Large intestine (tissue), 3 donors: ENCODE measurements around the gene CNGA3. TPM values are rescaled to one million over a fixed set of nuclear protein-coding genes. Genes with fewer than 3 reads are reported as not detected.
"Not testable (repeated sequence)": the region's sequence is repeated elsewhere in the genome, so short reads cannot be mapped to it uniquely, and the experiment has no call there.

Source experiments
- DNase-seq, 2 donors: peaks; one replicate each; pipeline versions ENCODE4 v3.0.0 to v3.0.0-alpha.2; 2013
- H3K27ac ChIP-seq: one replicate; pipeline ENCODE4 v1.5.1; 2013; ENCODE audit warnings: low read length
- H3K27me3 ChIP-seq: 2 replicates; pipeline ENCODE4 v1.6.1; 2013; ENCODE audit warnings: low read length; ENCODE audit not compliant: control insufficient read depth, insufficient read depth
- H3K36me3 ChIP-seq: 2 replicates; pipeline ENCODE4 v1.6.1; 2013; ENCODE audit warnings: low read length; ENCODE audit not compliant: control insufficient read depth, insufficient read depth
- H3K4me1 ChIP-seq: one replicate; pipeline ENCODE4 v1.6.1; 2013; ENCODE audit warnings: low read length; ENCODE audit not compliant: control insufficient read depth, insufficient read depth
- H3K4me3 ChIP-seq: one replicate; pipeline ENCODE4 v1.5.1; 2013; ENCODE audit warnings: low read length
- H3K9me3 ChIP-seq: one replicate; pipeline ENCODE4 v1.6.1; 2013; ENCODE audit warnings: mild to moderate bottlenecking, low read depth, low read length, moderate library complexity; ENCODE audit not compliant: control insufficient read depth
- WGBS: methylation state at CpG from one replicate; pipeline ENCODE4 v1.1.5; 2013; ENCODE audit warnings: low lambda C conversion rate; ENCODE audit not compliant: insufficient coverage; 5-methylcytosine and 5-hydroxymethylcytosine counted together
- polyA plus RNA-seq: library from polyadenylated mRNA; unstranded; fragments of 120-200 nt; gene quantifications from one replicate; pipeline ENCODE4 v1.2.1, GENCODE V29; 2013

CNGA3 gene
- polyA plus RNA-seq, 1 donor: 2.3 TPM

DNA sequence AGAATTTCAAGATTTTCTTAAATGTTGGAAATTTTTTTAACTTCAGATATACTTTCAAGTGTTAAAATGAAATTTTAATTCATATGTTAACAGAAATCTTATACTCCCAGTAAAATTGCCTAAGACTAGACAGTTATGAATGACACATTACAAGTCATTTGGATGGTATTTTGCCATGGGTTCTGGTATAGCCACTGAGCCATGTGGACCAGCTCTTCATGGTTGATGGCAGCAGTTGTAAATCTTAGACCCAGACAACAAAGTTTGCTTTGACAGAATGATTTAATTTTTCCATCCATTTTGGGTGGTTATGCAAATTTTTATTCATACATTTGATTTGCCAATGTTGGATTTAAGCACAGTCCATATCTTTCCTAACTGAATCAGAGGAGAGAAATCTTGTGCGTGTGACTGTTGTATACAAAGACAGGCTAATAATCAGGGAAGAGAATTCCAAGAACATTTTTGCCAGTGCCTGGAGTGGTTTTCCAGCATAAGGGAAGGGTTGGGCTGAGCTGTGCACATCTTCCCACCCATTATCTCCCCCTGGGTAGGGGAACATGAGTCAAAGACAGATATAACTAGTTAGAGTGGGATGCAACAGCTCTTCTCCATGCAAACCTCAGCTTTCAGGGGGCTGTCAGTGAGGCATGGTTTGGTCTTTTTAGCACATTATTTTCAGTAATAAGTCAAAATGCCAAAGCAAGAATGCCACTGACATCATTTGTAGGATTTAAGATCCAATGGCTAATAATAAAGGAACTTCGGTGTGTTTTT, 70.3 kb downstream of the CNGA3 start:
- WGBS: 60% methylated on average over 1 of the region's 2 CpGs
- Histone ChIP-seq H3K27ac (no peak overlapping the region), H3K4me1 (no peaks in the 10 kb centered on the region), H3K27me3 (no peaks in the 10 kb centered on the region), H3K9me3 (no peaks in the 10 kb centered on the region), H3K4me3 (no peak overlapping the region), H3K36me3 (no peaks in the 10 kb centered on the region)
- no peak for DNase-seq

DNA sequence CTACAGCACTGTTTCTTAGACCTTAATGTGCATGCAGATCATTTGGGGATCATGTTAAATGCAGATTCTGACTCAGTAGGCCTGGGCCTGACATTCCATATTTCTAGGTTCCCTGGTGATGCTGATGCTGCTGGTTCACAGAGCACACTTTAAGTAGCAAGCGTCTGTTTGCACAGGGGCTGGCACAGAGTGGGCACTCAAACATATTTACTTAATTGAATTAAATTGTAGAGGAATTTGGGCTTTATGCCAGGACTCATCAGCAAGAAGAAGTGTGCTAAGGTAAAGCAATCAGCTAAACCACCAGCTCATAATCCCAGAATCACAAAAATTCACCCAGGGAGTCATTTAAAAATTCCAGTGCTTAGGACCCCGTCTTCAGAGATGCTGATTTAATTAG, 73.3 kb downstream of the CNGA3 start:
- H3K9me3 ChIP-seq: no peaks in the 10 kb centered on the region
- no peak for DNase-seq
- no peak overlapping the region for H3K27ac ChIP-seq
- WGBS: no CpG with 5 or more reads among the region's 2 CpGs
- H3K36me3 ChIP-seq: no peaks in the 10 kb centered on the region
- H3K4me3 ChIP-seq: no peak overlapping the region
- H3K4me1 ChIP-seq: no peaks in the 10 kb centered on the region
- H3K27me3 ChIP-seq: no peaks in the 10 kb centered on the region

DNA sequence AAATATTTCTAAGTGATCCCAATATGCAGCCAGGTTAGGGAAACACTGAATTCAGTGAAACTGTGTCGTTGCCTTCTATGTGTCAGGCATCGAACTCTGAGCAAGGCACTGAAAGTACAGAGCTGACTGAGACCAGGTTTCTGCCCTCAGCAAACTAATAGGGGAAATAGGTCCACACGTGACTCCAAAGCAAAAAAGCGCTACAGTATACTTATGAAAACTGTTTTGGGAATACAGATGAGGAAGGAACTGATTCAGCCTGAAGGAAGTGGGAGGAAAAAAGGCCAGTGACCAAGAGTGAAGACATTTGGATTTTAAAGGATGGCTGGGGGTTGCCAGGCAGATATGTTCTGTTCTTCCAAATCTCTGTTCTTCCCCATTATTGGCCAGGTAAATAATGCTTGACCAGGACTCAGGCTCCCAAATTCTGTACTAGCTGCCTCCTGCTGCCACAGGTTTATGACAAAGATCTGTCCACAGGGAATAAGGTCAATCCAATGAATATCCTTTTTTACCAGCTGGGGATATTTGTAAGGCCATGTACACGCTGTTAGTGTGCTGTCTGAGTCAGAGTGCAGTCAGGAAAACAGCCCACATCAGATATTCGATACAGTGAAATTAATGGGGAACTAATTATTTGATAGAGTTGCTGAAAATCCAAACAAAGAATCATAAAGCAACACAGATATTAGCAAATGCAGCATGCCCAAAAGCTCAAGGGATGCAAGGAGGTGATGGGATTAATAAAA, 73.9 kb downstream of the CNGA3 start:
- Histone ChIP-seq H3K27ac (no peak overlapping the region), H3K27me3 (no peaks in the 10 kb centered on the region), H3K9me3 (no peaks in the 10 kb centered on the region), H3K4me3 (no peak overlapping the region), H3K36me3 (no peaks in the 10 kb centered on the region), H3K4me1 (no peaks in the 10 kb centered on the region)
- DNase-seq: no peak
- 94% methylated on average over 2 of the region's 6 CpGs for WGBS

DNA sequence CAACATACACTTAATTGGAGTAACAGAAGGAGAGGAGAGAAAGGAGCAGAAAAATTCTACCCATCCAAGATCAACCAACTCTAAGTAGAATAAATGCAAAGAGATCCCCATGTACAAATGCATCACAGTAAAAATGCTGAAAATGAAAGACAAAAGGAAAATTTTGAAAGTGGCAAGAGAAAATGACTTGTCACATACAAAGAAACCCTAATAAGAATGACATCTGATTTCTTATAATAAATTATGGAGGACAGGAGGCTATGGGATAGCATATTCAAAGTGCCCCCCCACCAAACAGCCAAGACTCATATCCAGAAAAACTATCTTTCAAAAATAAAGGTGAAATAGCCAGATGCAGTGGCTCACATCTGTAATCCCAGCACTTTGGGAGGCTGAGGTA, 76.2 kb downstream of the CNGA3 start:
- Histone ChIP-seq H3K27me3 (no peaks in the 10 kb centered on the region), H3K4me3 (no peak overlapping the region), H3K4me1 (no peaks in the 10 kb centered on the region), H3K36me3 (no peaks in the 10 kb centered on the region), H3K9me3 (no peaks in the 10 kb centered on the region), H3K27ac (no peak overlapping the region)
- DNase-seq: no peak

DNA sequence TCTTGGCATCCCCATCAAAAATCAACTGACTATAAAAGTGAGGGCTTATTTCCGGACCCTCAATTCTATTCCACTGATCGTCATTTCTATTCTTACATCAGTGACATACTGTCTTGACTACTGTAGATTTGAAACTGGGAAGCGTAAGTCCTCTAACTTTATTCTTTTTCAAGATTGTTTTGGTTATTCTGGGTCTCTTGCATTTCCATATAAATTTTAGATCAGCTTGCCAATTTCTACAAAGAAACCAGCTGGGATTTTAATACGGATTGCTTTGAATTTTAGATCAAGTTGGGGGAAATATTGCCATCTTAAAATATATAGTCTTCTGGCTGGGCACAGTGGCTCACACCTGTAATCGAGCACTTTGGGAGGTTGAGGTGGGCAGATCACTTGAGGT, 80.5 kb downstream of the CNGA3 start:
- Histone ChIP-seq H3K4me3 (no peak overlapping the region), H3K9me3 (no peaks in the 10 kb centered on the region), H3K27me3 (no peaks in the 10 kb centered on the region), H3K36me3 (no peaks in the 10 kb centered on the region), H3K27ac (no peak overlapping the region), H3K4me1 (no peaks in the 10 kb centered on the region)
- no peak for DNase-seq
- 100% methylated on average over 3 of the region's 5 CpGs for WGBS

DNA sequence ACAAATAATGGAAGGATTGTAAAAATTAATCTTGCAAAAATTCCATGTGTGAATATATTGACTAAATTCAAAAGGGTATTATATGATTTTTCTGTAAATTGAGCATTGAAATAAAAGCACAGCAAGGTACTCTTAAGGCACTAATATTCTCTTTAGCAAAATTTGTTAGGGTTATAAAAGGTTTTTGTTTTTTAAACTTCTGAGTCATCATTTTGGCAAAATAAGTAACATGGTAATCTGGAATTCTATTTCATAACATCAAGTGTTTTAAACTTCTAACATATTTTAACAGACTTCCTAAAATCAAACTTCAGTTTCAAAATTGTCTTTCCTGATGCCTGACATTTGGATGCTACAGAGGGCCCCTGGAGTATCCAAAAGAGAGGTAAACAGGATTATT, 85.9 kb downstream of the CNGA3 start:
- DNase-seq: no peak
- Histone ChIP-seq H3K4me1 (no peaks in the 10 kb centered on the region), H3K36me3 (no peaks in the 10 kb centered on the region), H3K27me3 (no peaks in the 10 kb centered on the region), H3K4me3 (no peak overlapping the region), H3K9me3 (no peaks in the 10 kb centered on the region), H3K27ac (no peak overlapping the region)

DNA sequence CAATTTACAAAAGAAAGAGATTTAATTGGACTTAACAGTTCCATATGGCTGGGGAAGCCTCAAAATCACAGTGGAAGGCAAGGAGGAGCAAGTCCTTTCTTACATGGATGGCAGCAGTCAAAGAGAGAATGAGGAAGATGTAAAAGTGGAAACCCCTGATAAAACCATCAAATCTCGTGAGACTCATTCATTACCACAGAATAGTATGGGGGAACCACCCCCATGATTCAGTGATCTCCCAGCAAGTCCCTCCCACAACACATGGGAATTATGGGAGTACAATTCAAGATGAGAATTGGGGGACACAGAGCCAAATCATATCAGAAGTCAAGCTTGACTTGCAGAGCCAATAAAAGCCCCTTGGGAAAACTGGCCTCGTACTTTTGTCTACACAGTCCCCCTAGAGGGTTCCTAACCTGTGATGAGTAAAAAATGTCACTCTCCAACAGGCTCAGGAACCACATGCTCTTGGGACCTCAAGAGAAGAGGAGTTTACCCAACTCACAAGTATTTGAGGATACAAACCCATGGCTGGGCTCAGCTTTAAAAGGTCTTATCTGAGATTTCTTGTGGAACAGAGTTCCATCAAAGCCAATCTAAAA, 87.2 kb downstream of the CNGA3 start:
- Histone ChIP-seq H3K36me3 (no peaks in the 10 kb centered on the region), H3K27ac (no peak overlapping the region), H3K27me3 (no peaks in the 10 kb centered on the region), H3K4me3 (no peak overlapping the region), H3K4me1 (no peaks in the 10 kb centered on the region), H3K9me3 (no peaks in the 10 kb centered on the region)
- no CpG with 5 or more reads among the region's 2 CpGs for WGBS
- DNase-seq: no peak

DNA sequence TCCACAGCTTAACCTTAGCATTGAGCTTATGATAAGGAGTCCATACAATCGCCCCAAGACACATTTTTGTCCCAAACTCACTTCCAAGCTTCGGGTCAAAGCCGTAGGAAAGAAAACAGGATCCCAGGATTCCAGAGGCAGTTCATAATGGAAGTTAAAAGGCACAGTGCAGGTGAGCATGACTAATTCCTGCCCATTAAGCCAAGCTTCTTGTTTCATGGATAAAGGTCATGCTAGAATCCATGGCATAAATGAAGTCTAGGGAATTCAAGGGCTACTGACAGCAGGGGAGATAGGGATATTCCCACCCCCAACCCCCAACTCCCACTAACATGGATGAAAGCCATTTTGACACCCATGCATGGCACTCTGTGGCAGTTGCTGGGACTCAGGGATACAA, 88.2 kb downstream of the CNGA3 start:
- no peaks in the 10 kb centered on the region for H3K27me3 ChIP-seq
- WGBS: 90% methylated on average over 2 of the region's 3 CpGs
- H3K4me3 ChIP-seq: no peak overlapping the region
- no peak overlapping the region for H3K27ac ChIP-seq
- no peaks in the 10 kb centered on the region for H3K4me1 ChIP-seq
- no peak for DNase-seq
- H3K9me3 ChIP-seq: no peaks in the 10 kb centered on the region
- H3K36me3 ChIP-seq: no peaks in the 10 kb centered on the region

DNA sequence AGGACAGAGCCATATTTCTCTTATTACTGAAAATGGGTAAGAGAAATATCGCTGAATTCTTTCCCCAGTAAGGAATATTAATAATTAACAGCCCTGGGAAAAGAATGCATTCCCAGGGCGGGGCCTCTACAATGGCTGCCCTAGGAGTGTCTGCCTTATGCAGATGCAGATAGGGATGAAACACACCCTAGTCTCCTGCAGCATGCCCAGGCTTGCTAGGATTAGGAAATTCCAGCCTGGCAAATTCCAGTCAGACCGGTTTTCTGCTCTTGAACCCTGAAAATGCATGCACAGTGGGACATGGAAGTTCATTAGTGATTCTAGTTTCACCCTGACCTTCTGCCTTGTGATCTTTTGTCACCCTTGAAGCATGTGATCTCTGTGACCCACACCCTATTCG, 89.4 kb downstream of the CNGA3 start:
- not testable (repeated sequence) for H3K36me3 ChIP-seq, H3K27ac ChIP-seq, H3K9me3 ChIP-seq, H3K27me3 ChIP-seq, H3K4me3 ChIP-seq, H3K4me1 ChIP-seq, DNase-seq
- WGBS: no CpG with 5 or more reads among the region's 4 CpGs

DNA sequence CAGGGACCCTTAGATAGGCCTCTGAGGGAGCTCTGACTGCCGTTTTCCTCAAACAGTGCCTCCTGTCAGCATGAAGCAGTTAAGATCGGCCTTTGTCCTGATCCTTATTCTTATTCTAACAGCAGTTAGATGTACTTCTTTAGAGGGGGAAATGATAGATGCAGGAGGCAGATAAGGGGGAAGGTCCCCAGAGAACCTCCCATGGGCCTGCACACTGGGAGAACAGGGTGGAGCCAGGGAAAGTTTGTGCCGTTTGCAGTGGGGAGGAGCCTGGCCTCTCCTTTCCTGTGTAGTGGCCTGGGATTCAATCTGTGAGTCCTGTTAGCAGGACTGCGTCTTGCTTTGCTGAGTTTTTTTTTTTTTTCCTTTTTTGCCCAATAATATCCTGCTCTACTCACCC, 90.5 kb downstream of the CNGA3 start:
- no peak overlapping the region for H3K27ac ChIP-seq
- H3K4me1 ChIP-seq: no peaks in the 10 kb centered on the region
- WGBS: no CpG with 5 or more reads among the region's 4 CpGs
- no peaks in the 10 kb centered on the region for H3K36me3 ChIP-seq
- DNase-seq: no peak
- H3K4me3 ChIP-seq: no peak overlapping the region
- H3K27me3 ChIP-seq: no peaks in the 10 kb centered on the region
- no peaks in the 10 kb centered on the region for H3K9me3 ChIP-seq
